ENCODE data around the gene HIPK3.

The HIPK3 gene

DNA sequence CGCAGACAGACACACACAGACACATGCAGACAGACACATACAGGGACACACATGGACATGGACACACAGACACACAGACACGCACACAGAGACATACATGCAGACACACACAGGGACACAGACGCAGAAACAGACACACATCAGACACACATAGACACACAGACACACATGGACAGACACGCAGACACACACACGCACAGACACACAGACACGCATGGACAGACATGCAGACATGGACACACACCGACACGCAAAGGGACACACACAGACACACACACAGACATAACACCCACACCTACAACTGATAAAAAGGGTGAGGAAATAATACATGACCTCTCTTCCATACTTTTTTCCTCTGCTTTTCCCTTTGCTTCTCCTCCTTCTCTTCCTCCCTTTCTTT lies 146.2 kb downstream of the HIPK3 start:
- TF ChIP-seq, protein P1, sequence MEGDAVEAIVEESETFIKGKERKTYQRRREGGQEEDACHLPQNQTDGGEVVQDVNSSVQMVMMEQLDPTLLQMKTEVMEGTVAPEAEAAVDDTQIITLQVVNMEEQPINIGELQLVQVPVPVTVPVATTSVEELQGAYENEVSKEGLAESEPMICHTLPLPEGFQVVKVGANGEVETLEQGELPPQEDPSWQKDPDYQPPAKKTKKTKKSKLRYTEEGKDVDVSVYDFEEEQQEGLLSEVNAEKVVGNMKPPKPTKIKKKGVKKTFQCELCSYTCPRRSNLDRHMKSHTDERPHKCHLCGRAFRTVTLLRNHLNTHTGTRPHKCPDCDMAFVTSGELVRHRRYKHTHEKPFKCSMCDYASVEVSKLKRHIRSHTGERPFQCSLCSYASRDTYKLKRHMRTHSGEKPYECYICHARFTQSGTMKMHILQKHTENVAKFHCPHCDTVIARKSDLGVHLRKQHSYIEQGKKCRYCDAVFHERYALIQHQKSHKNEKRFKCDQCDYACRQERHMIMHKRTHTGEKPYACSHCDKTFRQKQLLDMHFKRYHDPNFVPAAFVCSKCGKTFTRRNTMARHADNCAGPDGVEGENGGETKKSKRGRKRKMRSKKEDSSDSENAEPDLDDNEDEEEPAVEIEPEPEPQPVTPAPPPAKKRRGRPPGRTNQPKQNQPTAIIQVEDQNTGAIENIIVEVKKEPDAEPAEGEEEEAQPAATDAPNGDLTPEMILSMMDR (IDR thresholded peaks at IDR 0.05; ENCODE audit: low read depth, low read length), result no peak
- H3K4me3 ChIP-seq (ENCODE audit: low read depth, low read length), result no peak overlapping the region

DNA sequence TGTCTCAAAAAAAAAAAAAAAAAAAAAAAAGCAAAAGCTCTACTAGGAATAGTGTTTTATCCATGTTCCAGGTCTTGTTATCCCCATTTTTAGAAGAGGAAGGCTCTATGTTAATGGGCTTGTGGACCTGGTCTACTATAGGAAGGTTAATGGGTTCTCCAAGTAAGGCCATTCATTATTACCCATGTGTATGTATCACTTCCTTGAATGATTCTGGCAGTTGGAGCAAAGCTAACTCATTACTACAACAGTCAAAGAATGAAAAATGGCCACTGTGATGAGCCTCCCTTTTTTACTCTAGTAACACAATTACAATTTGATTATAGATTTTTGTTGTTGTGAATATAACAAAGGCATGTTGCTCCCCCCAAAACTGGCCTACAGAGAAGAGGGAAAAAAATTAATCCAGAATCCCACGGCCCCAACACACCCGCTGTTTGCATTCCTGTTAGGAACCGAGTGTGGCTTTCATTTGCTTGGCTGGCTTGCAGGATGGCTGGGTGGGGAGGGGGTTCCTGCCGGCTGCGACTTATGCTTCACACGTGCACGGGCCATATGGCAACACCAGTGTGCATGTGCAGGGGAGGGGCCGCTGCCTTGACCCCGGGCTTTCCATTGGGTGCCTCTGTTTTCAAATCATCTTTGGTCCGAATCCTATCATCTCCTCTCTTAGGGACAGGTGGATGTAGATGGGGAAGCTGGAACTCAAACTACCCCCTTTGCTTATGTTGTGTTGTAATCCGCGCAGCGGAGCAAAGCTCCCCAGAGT lies 148.8 kb downstream of the HIPK3 start:
- TF ChIP-seq, protein P1 (IDR thresholded peaks at IDR 0.05; ENCODE audit: low read depth, low read length), result no peak
- no peak overlapping the region for H3K4me3 ChIP-seq (ENCODE audit: low read depth, low read length)
